Occipital lobe (tissue), 3 donors: ENCODE data around the gene GNAT1. TPM values are rescaled to one million over a fixed set of nuclear protein-coding genes. Genes with fewer than 3 reads are reported as not detected.
"Not testable (repeated sequence)": the region's sequence is repeated elsewhere in the genome, so short reads cannot be mapped to it uniquely, and the experiment has no call there.

Experiments used
- DNase-seq: peaks from one replicate; lab custom pipeline; 2025; lab: John Stamatoyannopoulos, UW
- small RNA-seq: library from RNA; depleted of rRNA; stranded (forward); fragments of <200 nt; gene quantifications from one replicate; pipeline ENCODE3, GENCODE V24; 2014
- total RNA-seq: library from RNA; depleted of rRNA; stranded (reverse); fragments of >200 nt; gene quantifications from one replicate; pipeline ENCODE4 v1.2.3, GENCODE V29; 2014

The GNAT1 gene
- total RNA-seq, 1 donor from 2014 or later: not detected

DNA sequence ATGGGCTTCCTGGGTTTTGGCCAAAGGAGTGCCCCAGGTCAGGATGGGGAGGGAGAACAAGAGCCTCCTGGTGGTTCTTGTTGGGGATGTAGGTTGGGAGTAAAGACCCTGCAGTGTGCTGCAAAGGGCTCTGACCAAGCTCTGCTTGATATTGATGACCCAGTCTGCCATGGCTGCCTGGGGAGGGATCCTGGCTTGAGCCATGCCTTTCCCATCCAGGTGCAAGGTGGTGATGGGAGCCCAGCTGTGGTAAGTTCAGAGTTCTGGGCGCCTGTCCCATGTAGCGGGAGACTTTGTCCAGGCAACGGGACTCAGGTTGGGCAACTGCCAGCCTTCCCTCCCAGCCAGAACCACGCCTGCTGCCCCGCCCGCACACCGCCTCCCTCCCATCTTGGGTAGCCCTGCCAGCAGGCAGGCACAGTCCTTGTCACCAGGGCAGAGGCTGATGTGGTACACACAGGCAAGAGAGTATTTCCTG is 47.2 kb downstream of the GNAT1 start:
- DNase-seq: peak; percentile 68

GRCh38 chr3:50239649-50240048 is 48.2 kb downstream of the GNAT1 start:
- no peak for DNase-seq

- DNase-seq: no peak
Measured at GRCh38 chr3:50241163-50241562, 49.8 kb downstream of the GNAT1 start.

DNA sequence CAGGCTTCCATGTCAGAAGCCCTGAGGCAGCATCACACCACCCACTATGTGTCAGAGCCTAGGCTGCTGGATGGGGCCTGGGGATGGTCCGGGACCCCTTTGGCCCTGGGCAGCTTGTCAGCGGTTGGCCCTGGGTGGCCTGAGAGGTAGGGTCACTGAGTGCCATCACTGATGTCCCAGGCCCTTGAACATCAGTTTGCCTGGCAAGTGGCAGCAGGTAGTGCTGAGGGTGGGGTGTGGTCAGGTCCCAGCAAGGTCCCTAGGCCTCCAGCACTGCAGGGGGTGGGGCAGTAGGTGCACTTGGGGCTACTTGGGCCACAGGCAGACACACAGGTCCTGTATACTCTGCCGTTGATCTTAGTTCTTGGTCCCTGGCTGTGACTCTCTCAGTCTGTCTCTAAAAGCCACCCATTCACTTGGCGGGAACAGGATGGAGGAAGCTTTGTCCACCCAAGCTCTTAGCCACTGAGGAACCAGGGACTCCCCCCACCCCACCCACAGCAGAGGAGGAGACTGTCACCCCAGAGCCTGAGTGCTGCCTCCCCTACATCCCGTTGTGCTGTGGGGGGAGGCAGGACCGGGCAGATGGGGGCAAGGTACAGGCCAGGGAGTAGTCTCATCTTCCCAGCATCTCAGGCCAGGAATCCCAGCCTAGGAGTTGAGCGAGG is 50.4 kb downstream of the GNAT1 start:
- no peak for DNase-seq

GRCh38 chr3:50242381-50242770 is 51.0 kb downstream of the GNAT1 start:
- no peak for DNase-seq

- no peak for DNase-seq
Measured at GRCh38 chr3:50242851-50243542, 51.6 kb downstream of the GNAT1 start.

DNA sequence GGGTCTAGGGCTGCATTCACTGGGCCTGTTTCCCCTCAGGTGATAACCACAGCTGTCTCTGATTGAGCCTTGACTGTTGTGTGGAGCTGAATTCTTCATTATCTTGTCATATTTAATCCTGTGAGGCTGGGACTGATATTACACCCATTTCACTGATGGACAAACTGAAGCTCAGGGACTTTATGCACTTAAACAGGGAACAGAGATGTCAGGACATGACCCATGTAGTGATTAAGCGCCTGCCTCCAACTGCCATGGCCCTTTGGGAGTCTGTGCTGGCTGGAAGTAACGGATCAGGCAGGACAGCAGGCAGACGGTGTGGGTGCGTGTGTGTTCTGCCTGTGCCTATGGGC is 52.1 kb downstream of the GNAT1 start:
- no peak for DNase-seq

GRCh38 chr3:50244813-50245212 is 53.4 kb downstream of the GNAT1 start:
- DNase-seq: not testable (repeated sequence)

GRCh38 chr3:50245251-50245745 is 53.9 kb downstream of the GNAT1 start:
- DNase-seq: no peak

DNA sequence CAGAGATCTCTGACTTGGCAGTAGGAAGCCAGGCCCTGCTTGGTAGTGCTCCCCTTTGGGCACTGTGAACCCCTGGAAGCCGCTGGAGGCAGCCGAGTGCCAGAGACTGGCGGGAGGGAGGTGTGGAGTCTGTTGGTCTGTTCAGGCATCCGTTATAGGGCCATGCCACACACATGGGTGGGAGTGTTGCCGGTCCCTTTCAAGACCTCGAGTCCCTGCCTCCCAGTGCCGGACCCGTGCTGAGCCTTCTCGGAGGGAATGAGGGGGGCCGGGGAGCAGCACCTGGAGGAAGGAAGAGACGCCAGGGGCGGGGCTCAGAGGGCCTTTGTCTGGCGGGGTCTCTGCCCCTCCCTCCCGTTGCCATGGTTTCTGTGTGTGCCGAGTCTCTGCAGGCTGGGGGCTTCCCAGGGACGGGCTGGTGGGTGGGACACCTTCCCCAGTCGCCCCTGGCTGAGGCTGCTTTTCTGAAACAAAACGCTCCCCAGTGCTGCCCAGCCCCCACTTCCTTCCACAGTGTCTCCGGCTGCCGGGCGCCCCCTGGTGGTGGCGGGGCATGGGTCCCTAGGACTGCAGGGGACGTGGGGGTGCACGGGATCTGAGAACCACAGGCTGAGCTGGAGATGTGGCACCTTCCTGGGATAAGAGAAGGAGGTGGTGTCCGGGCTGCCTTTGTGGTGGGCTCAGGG is 54.6 kb downstream of the GNAT1 start:
- peak; percentile 70 for DNase-seq

- DNase-seq: no peak
Measured at GRCh38 chr3:50246517-50246954, 55.1 kb downstream of the GNAT1 start.

Small RNAs within 50 kb of the gene (small RNA-seq; reads per million reads assigned to genes)
- gene MIR566: not detected
- gene MIR5787: not detected

Other genes starting within 250 kb of the GNAT1 start
- 205 TPM for gene RBM5, start 102.7 kb upstream of the GNAT1 start, total RNA-seq
- 5.8 TPM for gene SEMA3F, start 36.3 kb upstream of the GNAT1 start, total RNA-seq
- 5.0 TPM for gene SLC38A3, start 13.7 kb downstream of the GNAT1 start, total RNA-seq
- 84.5 TPM for gene GNAI2, start 44.6 kb downstream of the GNAT1 start, total RNA-seq
- gene SEMA3B, start 77.5 kb downstream of the GNAT1 start, total RNA-seq: 2.3 TPM
- gene LSMEM2, start 87.5 kb downstream of the GNAT1 start, total RNA-seq: 0.47 TPM
- gene IFRD2, start 100.8 kb downstream of the GNAT1 start, total RNA-seq: 15.1 TPM
- gene HYAL3, start 107.8 kb downstream of the GNAT1 start, total RNA-seq: 6.6 TPM
- 4.5 TPM for gene NAA80, start 107.8 kb downstream of the GNAT1 start, total RNA-seq
- gene HYAL1, start 112.0 kb downstream of the GNAT1 start, total RNA-seq: 0.16 TPM
- gene HYAL2, start 131.1 kb downstream of the GNAT1 start, total RNA-seq: 30.9 TPM
- 16.2 TPM for gene TUSC2, start 136.6 kb downstream of the GNAT1 start, total RNA-seq
- 7.8 TPM for gene RASSF1, start 149.2 kb downstream of the GNAT1 start, total RNA-seq
- gene ZMYND10, start 154.1 kb downstream of the GNAT1 start, total RNA-seq: 2.5 TPM
- 19.0 TPM for gene NPRL2, start 159.2 kb downstream of the GNAT1 start, total RNA-seq
- gene CYB561D2, start 159.3 kb downstream of the GNAT1 start, total RNA-seq: 10.0 TPM
- gene TMEM115, start 167.9 kb downstream of the GNAT1 start, total RNA-seq: 19.8 TPM